NCI-H2029 (cell line): Measurements from ENCODE around the gene CPLANE2.
"Not testable (repeated sequence)": the region's sequence is repeated elsewhere in the genome, so short reads cannot be mapped to it uniquely, and the experiment has no call there.

Experiments used
- DNase-seq: peaks from one replicate; lab custom pipeline; 2025; lab: John Stamatoyannopoulos, UW

CPLANE2 gene

DNA sequence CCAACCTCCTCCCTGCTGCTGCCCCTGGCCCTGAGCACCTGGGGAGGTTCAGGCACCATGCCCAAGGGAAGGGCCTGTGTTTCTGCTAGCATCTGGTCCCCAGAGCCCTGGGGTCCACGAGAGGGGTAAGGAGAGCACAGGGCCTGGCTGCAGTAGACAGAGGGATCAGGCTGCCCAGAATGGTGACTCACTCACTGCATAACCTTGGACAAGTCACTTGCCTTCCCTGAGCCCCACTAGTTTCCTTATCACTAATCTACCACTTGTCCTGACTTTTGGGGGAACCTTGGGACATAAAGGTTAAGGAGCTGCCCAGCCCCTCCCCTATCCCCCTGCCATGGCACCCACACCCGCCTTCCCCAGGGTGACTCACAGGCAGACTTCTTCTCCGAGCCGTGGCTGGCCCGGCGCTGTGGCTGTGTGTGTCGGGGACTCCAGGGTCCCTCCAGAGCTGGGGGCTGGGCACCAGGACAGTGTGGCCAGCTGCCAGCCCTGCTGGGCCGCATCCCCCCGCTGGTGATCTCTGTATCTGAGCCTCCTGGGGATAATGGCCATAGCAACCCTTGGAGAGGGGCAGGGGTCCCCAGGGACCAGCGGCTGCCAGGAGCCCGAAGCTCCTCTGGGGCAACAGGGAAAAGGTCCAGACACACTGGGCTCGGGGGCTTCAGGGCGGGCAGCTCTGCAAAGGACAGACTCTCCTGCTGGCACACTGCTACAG lies 28.6 kb downstream of the CPLANE2 start:
- no peak for DNase-seq

DNA sequence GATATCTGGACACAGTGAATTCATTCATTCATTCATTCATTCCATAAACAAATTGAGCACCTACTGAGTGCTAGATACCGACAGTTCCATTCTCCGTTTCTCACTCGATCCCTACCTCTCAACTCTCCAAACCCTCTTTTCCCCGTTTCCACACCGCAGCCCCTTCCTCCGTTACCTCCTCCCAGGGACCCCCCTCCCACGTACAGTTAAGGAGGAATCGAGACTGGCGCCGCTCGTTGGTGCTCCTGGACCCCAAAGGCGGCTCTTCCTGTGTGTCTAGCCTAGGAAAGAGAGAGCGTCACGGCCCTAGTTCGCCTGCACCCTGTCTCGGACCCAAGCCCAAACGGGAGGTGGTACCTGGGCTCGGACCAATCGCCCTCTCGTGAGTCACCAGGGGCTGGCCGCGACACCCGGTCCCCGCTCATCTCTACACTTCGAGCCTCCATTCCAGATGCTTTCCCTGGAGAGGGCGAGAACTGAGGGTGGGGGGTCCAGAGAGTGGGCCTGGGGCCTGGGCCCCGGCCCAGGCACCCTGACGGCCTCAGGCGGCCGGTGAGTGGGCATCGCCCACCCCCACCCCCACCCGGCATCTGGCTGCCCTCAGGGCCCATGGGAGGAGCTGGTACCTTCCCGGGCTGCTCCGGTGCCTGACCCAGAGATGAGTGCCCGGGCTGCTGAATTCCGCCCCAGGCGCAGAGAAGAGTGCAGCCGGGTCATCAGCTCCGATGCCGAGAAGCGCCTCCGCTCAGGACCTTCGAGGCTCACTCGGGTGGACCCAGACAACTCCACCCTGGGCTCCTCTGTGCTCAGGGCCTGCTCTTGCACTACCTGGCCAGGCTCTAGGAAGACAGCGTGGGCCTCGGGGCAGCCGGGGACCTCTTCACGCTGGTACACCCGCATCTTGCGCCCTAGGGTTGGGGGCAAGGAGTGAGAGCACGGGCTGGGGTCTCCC lies 29.4 kb downstream of the CPLANE2 start:
- no peak for DNase-seq

DNA sequence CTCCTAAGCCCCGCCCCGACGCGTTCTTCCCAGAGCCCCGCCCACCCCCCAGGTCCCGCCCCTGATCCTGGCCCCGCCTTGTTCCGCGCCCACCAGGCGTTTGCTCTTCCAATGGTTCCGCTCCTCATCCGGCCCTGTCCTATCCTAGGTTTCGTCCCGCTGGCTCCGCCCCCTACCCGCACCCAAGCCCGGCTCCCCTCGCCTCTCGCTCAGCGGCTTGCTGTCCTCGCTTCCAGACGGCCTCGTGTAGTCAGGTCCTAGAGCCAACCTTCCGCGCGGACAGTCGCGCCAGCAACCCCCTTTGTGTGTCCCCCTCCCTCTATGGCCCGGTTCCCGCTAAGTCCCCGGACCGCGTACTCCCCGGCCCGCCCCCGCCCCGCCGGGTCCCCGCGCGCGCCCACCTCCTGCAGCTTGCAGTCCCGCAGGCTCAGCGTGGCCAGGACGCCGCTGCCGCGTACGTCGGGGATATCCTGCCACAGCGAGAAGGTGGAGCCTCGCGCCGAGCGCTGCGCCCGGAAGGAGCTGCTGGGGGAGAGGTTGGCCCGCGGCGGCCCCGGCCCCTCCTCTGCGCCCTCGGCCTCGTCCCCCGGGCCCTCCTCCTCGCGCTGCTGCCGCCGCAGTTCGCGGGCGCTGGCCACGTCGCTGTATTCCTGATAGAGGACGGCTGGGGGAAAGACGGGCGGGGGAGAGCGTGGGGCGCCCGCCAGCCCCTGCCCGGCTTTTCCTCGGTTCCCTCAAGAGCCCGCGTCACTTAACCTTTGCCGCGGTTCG lies 30.3 kb downstream of the CPLANE2 start:
- DNase-seq = peak; percentile 94

DNA sequence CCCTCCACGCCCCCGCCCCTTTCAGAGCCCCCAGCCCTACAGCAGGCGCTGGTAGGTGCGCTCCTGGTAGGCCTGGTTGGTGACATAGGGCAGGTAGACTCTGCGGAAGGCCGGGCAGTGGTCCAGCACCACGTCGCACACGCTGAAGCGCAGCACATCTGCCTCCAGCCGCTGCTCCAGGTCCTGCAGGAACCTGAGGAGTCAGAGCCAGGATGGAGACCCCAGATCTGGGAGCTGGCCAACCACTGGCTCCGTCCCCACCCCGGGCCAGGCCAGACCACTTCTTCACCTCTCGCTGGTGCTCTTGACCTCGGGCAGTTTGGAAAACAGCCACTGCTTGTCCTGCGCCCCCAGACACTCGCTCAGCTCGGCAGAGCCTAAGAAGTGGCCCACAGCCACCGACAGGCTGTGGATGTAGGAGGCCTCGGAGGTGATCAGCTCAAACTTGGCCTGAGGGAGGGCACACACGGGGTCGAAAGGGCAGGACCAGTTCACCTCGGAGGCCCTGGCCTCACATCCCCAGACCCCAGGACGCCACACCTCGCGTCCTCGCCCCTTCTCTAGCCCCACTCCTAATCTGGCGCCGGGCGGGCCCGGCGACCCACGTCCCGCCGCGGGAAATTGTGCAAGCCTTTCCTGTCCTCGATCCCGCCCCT lies 31.0 kb downstream of the CPLANE2 start:
- DNase-seq = no peak

DNA sequence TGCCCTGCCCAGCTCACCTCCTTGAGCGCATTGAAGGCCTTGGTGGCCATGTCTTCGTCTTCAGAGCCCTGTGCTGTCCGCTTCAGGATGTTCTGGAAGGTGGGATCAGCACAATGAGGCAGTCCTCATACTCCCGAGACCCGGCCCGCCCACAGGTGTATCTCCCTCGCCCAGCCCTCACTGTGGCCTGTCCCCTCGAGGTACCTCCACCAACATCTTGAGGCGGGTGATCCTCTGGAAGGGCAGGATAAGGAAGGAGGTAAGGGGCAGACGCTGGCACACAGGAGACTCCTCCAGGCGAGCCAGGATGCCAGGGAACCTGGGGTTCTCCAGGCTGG lies 31.7 kb downstream of the CPLANE2 start:
- no peak for DNase-seq

DNA sequence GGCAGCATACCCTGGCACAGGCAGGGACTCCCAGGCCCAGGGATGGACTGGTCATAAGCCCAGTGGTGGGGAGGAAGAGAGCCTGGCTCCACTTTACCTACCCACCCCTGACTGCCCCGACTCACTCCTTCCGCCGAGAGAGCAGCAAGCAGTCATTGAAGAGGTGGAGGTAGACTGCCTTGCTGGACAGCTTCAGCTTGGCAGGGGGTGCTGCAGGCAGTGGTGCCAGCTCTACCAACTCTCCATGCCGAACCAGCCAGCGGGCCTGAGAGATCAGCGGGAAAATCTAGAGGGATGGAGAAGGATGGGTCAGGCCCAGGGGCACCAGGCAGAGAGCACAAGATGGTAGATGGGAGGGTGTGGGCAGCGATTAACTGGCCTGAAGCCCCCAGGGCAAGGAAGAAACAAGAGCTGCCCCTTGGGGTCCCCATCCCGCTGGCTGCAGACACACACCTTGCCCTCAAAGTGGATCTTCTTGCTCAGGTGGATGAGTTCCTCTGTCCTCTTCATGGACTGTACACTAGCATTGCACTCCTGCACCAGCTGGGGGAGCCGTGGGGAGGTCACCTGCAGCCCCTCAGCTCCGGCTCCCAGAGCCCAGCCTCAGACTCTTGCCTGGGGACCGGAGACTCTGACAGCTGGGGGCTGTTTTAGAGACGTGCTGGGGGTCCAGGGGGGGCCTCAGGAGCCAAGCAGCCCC lies 32.2 kb downstream of the CPLANE2 start:
- no peak for DNase-seq

DNA sequence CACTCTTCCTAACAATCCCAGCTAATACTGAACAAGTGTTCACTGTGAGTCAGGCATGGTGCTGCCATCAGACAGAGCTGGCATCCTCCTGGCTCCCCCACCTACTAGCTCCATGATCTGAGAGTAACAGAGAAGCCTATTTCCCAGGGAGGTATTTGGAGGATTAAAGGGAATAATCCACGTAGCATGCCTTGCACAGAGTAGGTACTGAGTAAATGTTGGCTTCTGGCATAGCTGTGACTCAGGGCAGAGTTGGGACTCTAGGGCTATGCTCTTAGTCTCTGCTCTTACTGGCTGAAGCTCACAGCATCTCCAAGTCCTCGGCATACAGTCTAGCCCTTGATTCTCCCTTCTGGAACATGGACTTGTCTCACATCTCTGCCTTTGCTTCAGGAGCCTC lies 32.8 kb downstream of the CPLANE2 start:
- no peak for DNase-seq

DNA sequence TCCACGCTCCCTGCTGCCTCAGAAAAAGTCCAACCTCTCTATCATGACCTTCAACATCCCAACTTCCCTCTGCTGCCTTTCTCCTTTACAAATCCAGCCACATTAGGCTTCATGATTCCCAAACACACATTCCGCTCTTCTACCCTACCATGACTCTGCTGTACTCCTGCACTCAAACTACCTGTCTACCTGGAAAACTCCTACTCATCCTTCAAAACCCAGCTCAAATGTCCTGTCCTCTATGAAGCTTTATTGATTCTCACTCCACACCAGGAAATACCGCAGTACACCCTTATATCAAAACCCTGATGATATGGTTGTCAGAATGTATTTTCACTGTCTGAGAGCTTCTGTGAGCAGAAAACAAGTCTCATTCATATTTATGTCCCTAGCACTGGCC lies 33.4 kb downstream of the CPLANE2 start:
- no peak for DNase-seq

DNA sequence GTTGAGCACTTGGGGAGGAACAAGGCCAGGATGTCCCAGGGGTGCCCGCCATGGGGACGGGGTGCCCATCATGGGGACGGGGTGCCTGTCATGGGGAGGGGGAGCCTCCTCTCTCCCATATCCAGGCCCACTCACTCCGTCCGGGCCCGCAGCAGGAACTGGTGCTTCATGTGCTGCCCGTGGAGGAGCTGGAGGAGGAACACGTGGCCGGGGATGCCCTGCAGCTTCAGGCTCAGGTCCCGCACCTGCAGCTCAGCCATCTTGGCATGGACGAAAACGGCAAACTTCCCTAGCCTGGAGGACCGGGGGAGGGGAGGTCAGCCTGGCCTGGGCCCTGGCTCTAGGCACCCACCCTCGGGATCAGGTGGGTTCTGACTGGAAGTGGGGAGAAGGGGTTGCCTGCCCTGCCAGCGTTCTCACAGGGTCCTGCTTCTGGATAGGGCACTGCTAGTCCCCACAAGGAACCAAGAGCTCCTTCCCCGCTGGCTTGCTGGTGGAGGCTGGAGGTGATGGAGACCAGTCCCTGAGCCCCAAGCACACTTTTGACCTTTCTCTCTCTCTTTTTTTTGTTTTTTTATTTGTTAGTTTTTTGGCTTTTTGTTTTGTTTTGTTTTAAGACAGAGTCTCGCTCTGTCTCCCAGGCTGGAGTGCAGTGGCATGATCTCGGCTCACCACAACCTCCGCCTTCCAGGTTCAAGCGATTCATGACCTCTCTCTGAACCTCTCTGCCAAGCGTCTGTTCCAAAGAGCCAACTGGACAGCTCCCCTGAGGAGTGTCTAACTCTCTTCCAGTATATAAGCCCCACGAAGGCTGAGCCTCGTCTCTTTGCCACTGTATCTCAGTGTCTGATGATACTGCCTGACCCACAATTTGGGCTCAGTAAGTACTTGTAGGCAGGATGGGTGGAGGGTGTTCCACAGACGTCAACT lies 34.4 kb downstream of the CPLANE2 start:
- DNase-seq = no peak

DNA sequence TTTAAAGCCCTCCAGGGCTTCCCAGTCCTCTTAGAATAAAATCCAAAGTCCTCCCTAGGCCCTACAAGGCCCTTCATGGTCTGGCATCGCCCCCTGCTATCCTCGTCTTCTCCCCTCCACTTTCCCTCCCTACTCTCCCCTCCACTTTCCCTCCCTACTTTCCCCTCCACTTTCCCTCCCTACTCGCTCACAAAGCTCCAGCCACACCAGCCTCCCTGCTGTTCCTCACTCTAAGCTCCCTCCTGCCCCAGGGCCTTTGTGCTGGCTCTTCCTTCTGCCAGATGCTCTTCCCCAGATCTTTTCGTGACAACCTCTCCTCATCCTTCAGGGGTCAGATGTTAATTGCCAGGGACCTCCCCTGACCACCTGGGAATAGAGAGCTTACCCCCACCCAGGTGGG lies 37.3 kb downstream of the CPLANE2 start:
- no peak for DNase-seq

DNA sequence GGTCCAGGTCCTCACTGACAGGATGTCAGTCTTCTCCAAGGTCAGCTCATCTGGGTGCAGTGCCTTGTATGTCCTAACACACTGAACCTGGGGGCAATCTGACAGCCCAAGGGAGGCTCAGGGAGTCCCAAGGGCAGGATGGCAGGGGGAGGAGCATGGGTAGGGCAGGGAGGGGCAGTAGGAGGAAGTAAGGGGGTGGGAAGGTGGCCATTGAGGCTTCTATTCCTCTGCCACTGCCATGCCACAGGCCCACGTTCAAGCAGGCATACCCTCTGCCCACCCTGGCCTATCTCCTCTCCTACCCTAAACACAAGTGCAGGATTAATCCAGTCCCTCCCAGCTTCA lies 37.9 kb downstream of the CPLANE2 start:
- no peak for DNase-seq

DNA sequence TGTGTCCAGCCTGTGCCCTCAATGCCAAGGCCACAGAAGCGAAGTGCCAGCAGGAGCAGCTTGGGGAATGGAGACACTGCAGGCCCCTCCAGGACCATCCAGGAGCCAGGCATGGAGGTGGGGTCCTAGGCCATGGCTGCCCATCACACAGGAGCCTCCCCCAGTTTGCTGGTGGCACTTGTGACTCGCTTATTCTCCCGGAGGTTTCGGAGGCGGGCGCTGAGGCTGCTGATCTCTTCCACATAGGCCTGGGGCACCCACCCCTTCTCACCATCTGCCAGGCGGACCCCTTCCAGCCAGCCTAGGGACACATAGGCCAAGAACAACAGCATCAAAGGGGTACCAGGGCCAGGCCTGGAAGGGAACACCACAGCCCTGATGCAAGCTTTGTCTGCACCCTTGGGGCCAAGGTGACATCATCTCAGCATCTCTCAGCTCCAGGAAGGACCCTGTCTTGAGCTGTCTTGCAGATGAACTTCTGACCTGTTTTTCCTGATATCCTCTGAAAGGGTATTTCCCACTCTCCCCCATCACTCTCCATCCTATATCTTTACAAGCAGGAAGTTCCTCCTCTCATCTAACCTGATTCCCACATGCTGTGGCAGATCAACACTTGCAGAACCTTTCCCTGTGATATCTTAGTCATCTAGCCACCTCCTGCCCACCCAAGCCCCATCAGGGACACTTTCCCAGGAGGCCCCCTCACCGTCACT lies 38.4 kb downstream of the CPLANE2 start:
- DNase-seq = no peak

DNA sequence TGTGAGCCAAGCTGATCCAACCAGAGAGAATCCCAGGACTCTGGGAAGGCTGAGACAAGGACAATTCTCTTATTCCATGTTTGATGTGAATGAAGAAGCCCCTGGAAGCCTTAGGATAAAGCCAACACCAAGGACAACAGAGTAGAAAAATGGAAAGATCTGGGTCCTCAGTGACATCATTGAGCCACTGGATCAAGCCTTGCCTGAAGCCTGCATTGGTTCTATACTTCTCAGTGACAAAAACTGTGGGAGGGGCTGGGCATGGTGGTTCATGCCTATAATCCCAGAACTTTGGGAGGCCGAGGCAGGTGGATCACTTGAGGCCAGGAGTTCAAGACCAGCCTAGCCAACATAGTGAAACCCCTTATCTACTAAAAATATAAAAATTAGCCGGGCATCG lies 40.1 kb downstream of the CPLANE2 start:
- no peak for DNase-seq

DNA sequence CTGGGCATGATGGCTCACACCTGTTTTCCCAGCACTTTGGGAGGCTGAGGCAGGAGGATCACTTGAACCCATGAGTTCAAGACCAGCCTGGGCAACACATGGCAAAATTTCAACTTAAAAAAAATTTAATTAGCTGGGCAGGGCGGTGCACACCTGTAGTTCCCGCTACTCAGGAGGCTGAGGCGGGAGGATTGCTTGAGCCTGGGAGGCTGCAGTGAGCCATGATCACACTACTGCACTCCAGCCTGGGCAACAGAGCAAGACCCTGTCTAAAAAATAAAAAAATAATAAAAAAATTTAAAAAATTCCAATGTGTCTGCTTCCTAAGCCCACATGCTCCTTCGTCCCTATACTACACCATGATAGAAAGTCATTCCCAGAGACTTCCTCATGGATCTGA lies 40.8 kb downstream of the CPLANE2 start:
- not testable (repeated sequence) for DNase-seq

DNA sequence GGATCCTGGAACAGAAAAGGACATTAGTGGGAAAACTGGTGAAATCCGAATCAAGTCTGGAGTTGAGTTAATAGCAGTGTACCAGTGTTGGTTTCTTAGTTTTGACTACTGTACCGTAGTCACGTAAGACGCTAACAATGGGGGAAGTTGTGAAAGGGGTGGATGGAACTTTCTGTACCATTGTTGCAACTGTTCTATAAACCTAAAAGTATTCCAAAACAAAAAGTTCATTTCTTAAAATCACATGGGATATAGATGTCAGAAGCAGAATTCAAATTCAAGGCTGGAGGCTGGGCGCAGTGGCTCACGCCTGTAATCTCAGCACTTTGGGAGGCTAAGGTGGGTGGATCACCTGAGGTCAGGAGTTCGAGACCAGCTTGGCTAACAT lies 41.5 kb downstream of the CPLANE2 start:
- DNase-seq = no peak

DNA sequence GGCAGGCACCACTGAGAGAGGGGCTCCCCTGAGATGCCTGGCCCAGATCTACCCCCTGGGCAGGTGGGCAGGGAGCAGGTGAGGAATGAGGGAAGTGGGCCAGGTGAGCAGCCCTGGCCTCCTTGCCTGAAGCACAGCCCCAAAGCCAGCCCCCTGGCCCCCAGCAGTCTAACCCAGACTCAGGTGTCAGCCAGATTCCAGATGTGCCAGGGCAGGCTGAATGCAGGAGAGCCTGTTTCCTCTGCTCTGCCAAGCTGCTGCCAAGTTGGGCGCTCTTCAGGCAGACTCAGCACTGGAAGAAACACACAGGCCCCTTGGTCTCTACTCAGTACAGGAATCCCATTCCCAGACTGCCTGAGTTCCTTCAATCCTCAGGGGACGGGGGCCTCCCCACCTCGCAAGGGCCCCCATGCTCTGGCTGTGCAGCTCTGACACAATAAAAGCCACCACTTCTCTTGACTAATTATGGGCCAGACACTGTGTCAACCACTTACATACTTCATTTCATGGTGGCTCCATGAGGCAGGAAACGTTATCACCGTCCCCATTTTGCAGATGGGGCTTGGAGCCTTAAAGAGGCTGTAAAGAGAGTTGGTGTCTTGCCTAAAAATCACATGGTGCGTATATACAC lies 45.0 kb downstream of the CPLANE2 start:
- peak; percentile 33 for DNase-seq

DNA sequence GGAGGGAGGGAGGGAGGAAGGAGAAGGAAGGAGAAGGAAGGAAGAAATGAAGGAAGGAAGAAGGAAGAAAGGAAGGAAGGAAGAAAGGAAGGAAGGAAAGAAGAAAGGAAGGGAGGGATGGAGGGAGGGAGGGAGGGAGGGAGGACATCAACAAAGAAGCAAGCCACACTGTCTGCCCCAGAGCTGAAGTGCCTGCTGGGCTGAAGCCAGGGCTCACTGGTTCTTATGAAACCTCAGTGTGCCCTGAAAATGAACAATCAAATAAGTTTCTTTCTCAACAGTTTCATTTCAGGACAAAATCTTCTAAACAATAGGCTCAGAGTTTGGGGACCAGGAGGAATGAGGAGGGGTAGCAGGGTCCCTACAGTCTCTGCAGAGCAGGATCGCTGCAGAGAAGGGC lies 45.7 kb downstream of the CPLANE2 start:
- no peak for DNase-seq

DNA sequence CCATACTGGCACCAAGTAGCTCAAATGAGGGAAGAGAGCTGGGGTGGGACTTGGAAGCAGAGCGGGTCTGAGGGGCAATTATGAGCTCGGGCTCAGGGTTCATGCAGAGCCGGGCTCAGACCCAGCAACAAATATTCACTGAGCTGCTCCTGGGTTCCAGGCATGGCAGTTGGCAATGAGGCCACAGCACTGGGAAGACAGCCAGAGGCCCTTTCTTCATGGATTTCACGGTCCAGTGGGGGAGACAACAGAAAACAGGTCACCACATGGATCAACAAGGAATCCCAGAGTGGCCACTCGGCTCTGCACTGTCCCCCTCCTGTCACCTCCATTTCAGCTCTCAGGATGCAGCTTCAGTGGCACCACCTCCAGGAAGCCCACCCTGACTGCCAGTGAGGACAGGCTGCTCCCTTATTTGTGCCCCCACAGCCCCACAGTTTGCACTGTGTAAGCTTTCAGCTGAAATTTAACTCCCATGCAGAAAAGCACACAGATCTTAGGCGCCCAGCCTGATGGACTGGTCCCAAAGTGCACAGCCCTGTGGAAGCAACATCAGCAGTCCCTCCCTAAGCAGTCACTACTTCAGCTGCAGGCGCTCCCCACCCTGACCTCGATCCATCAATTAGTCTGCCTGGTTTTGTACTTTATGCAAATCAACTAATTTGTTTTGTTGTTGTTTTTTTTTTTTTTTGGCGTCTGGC lies 46.9 kb downstream of the CPLANE2 start:
- peak; percentile 46 for DNase-seq

DNA sequence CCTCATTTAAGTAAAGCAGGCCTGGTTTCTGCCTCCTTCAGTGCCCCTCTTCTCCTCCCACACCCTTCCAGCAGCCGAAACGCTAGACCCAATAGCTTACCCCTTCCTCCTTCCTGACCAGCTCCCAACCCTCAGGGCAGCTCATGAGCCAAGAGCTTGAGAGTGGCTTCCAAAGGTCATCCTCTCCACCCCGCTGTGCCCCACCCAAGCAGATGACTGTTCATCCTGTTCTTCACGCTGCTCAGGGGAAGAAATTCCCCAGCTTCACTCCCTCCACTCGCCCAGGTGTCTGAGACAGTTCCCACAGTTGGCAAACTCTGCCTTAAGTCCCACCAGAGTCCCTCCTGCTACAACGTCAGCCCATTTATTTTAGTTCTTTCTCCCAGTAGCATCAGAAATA lies 48.0 kb downstream of the CPLANE2 start:
- DNase-seq = no peak
